T-helper 2 cell treated with Interferon-gamma antibody and Interleukin-4, amounts not matched to agents 100 ng/mL and 5 ng/mL, for 36 hours (primary cell): ENCODE data around the gene KRTAP4-6. TPM values are rescaled to one million over a fixed set of nuclear protein-coding genes. Genes with fewer than 3 reads are reported as not detected.
"Not testable (repeated sequence)": the region's sequence is repeated elsewhere in the genome, so short reads cannot be mapped to it uniquely, and the experiment has no call there.

ENCODE experiments used
- intact Hi-C: fragments of 100-400 bp; cut with micrococcal nuclease; formaldehyde crosslinking; loops from one replicate; pipeline ENCODE4 v1.15.1; 2023
- total RNA-seq: library from RNA; stranded (reverse); gene quantifications from 2 replicates; pipeline ENCODE4 v1.2.3, GENCODE V29; 2022

KRTAP4-6 gene
- not detected in 2 replicates for total RNA-seq

DNA sequence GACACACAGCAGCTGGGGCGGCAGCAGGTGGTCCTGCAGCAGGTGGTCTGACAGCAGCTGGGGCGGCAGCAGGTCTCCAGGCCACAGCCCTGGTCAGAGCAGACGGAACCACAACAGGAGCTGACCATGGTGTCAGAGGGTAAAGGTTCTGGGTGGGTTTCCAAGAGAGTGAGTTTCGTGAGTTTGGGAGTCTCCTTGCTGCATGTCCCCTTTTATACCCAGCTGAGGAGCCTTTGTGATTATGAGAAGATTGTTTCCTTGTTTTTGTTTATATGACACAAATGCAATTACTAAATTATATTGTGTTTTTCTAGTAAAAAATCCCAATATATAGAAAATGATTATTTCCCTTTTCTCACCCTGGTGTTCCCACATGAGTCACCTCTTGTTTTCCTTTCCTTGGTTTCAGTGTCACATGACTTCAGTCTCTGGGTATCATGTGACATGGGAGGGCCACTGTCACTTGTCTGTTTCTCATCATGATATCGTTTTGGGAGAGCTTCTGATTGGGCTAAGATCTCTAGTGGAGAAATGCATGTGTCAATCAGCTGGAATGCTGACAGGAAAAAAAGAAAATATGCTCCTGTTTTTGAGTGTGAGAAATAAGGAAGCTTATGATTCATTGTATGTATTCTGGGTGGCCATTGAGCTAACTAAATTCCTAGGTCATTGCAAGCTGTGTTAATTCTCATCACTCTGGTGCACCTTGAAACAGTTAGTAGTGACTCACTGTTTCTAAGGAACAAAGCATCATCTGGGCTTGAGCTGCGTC, at the start of gene KRTAP4-6:
KRTAP4-6 (minus strand) TSS at position 185 of the 772 bp plus-strand sequence; CDS start at position 128, 57 bp downstream.
- intact Hi-C loops: no loop called here

DNA sequence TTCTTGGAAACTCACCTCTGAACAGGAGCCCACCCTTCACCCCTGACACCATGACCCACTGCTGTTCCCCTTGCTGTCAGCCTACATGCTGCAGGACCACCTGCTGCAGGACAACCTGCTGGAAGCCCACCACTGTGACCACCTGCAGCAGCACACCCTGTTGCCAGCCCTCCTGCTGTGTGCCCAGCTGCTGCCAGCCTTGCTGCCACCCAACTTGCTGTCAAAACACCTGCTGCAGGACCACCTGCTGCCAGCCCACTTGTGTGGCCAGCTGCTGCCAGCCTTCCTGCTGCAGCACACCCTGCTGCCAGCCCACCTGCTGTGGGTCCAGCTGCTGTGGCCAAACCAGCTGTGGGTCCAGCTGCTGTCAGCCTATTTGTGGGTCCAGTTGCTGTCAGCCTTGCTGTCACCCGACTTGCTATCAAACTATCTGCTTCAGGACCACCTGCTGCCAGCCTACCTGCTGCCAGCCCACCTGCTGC, 49.5 kb upstream of the KRTAP4-6 start, which contains the start of gene KRTAP9-1:
KRTAP9-1 (plus strand) TSS at position 51 of the 482 bp plus-strand sequence; CDS start at position 51, 0 bp downstream.
- intact Hi-C loops: not testable (repeated sequence)

DNA sequence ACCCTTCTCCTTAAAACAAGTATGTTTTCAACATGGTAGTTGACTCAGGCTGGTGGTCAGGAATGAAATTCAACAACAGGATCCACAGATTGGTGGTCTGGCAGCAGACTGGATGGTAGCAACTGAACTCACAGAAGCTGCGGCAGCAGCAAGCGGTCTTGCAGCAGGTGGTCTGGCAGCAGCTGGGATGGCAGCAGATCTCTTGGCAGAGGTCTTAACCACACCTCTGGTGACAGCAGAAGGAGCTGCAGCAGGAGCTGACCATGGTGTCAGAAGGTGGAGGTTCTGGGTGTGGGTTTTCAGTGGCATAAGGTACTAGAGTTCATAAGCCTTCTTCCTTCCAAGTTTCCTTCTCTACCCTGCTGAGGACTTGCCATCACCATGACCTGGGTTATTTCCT, 46.5 kb upstream of the KRTAP4-6 start:
- intact Hi-C loops: no loop called here

DNA sequence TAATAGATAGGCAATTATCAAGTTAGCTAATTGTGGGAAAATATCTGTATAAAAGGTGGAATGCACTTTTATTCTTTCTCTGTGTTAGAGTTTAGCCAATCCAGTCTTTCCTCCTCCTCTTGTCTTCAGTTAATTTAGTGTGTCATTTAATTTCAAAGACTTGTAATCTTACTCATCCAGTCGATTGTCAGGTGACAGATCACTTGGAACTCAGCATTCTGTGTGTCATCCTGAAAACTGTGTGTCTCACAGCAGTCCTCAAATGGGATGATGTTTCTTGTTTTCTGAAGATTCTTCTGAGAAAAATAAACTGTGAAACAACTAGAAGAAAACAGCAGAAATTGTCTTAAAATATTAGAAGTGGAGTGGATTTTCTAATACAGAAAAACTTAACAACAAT, 44.7 kb upstream of the KRTAP4-6 start:
- intact Hi-C loops: no loop called here

DNA sequence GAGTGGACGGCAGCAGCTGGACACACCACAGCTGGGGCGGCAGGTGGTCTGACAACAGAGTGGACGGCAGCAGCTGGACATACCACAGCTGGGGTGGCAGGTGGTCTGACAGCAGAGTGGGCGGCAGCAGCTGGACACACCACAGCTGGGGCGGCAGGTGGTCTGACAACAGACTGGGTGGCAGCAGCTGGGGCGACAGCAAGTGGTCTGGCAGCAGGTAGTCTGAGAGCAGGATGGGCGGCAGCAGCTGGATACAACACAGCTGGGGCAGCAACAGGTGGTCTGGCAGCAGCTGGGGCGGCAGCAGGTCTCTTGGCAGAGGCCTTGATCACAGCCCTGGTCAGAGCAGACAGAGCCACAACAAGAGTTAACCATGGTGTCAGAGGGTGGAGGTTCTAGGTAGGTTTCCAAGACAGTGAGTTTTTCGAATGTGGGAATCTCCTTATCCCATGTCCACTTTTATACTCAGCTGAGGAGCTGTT, 44.2 kb upstream of the KRTAP4-6 start, which contains the start of gene KRTAP4-1:
KRTAP4-1 (minus strand) TSS at position 432 of the 482 bp plus-strand sequence; CDS start at position 375, 57 bp downstream.
- intact Hi-C loops: no loop called here

DNA sequence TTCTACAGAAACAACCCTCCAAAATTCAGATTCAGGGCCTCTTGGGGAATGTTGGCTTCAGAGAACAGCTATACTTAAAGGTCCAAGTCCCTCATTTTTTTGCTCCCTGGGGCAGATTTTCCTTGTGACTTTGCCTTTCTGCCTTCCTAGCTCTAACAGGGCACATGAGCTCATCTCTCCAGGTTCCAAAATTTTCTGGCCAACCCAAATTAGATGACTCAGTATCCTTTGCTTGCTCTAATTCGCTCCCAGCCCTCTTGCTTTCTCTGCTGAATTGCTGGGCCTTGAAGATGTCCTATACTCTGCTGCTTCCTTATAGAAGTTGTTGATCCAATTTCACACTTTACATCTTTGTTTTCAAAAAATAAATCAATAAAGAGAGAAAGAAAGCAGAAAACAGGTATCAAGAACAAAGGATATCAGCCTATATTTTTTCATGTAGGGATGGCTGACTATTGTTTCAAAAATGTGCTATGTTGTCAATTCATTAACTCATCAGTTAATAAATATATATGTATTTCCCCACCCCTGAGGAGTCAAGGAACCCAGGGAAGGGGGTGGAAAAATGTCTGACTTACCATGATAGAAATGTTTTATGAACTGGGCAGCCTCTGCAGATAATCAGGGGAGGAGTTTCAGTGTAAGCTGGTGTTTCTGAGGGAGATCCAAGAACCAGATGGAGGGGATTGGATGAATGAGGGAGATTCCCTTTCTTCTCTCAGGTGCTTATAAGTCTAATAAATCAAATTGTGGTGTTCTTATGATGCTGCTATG, 38.7 kb upstream of the KRTAP4-6 start:
- intact Hi-C loops: no loop called here

DNA sequence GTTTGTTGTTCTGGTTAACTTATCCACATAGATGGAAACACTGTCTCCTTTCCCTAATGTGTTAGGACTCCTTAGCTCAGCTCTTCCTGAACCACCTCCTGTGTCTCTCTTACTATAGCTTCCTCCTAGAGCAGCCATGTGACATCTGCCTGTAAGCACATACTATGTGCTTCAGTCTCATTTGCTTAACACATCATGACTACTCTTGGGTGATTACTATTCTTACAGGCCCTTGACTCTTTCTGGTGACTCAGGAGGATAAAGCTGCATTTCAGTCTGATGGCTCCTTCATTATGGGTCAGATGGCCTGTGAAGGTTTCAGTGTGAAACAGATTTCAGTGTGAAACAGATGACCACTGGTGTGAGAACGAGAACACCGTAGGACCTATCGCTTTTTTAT, 38.0 kb upstream of the KRTAP4-6 start:
- intact Hi-C loops: no loop called here

DNA sequence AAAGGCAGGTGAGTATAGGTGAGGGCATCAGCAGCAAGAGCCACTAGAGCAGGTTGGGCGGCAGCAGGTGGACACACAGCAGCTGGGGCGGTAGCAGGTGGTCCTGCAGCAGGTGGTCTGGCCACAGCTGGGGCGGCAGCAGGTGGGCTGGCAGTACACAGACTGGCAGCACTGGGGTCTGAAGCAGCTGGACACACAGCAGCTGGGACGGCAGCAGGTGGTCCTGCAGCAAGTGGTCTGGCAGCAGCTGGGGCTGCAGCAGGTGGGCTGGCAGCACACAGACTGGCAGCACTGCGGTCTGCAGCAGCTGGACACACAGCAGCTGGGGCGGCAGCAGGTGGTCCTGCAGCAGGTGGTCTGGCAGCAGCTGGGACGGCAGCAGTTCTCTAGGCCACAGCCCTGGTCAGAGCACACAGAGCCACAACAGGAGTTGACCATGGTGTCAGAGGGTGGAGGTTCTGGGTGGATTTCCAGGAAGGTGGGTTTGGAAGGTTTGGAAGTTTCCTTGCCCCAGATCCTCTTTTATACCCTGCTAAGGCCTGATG, 37.5 kb upstream of the KRTAP4-6 start, which contains the start of gene KRTAP4-2:
KRTAP4-2 (minus strand) TSS at position 495 of the 545 bp plus-strand sequence; CDS start at position 438, 57 bp downstream.
- intact Hi-C loops: no loop called here

DNA sequence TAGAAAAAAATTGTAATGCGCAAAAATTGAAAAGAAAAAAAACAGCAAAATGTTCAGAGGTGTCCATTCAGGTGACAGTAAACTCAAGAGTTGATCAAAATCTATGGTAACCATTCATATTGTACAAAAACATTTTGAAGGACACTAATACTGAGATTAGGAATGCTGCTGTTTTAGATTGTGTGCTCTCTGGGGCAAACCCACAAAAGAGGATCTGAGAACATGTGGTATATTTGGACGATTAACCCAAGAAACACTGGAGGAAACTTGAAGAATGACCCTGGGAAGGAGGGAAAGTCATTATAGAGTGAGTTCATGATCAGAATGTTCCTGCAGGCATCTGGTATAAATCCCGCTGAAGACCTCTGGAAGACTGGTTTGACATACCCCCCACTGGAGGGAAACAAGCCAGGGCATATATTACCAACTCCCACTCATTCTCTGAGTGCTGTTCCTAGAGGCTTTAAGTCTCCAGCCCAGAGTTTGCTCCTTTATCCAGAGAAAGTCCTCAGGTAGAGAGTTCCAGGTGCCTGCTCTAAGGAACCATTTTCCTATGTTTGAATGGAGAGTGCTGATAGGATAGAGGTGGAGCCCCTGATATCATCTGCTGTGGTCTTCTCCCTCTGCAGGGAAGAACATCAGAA, 36.5 kb upstream of the KRTAP4-6 start:
- intact Hi-C loops: no loop called here

DNA sequence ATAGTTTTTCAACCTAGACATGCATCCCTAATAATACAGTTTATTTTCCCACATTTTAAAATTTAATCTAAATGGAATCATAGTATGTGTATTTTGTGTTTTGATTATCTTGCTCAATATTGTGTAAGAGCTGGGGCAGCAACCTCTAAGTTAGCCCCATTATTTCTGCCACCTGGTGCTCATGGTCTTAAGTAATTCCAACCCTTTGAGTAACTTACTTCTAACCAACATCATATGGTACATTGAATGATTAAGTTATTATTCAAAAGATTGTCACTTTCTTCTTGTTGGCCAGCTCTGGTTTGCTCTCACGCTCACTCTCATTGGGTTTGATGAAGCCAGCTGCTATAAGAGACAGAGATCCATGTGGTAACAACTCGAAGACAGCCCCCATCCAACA, 31.5 kb upstream of the KRTAP4-6 start:
- intact Hi-C loops: no loop called here

DNA sequence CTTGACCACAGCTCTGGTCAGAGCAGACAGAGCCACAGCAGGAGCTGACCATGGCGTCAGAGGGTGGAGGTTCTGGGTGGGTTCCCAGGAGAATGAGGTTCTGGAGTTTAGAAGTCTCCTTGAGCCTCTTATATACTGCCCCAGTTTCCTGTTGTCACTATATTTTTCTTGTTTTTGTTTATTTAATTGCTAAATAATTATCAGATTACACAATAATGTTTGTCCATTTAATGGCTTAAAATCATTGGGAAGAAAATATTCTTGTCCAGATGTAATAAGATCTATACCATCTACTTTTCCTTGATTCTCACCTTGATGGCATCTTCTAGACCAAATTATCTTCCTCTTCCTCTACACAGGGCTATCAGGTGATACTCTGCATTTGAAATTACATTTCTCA, 27.8 kb upstream of the KRTAP4-6 start, which contains the start of gene KRTAP4-3:
KRTAP4-3 (minus strand) TSS at position 101 of the 400 bp plus-strand sequence; CDS start at position 52, 49 bp downstream.
- intact Hi-C loops: no loop called here

DNA sequence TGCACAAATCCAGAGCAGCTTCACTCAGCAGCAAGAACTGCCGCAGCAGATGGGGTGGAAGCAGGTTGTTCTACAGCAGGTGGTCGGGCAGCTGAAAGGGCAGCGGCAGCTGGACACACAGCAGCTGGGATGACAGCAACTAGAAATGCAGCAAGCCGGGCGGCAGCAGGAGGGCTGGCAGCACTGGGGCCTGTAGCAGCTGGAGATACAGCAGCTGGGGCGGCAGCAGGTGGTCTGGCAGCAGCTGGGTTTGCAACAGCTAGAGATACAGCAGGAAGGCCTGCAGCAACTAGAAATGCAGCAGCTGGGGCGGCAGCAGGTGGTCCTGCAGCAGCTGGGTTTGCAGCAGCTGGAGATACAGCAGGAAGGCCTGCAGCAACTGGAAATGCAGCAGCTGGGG, 27.2 kb upstream of the KRTAP4-6 start:
- intact Hi-C loops: no loop called here

DNA sequence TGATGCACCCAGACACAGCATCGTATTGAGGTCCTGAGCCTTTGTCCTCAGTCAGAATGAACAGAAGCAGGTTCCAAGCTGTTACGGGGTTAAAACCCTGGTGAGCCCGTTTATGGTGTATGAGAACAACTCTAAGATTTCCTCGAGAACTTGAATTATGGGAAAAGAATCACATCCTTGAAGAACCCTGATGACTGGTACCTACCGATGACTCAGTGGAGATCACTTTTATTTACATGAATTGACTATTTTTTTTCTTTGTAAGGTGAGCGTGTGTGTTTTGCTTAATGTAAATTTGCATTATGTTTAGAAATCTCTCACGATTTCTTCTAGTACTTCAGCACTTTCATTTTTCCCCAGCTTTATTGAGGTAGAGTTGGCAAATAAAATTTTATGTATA, 23.5 kb upstream of the KRTAP4-6 start:
- intact Hi-C loops: no loop called here

DNA sequence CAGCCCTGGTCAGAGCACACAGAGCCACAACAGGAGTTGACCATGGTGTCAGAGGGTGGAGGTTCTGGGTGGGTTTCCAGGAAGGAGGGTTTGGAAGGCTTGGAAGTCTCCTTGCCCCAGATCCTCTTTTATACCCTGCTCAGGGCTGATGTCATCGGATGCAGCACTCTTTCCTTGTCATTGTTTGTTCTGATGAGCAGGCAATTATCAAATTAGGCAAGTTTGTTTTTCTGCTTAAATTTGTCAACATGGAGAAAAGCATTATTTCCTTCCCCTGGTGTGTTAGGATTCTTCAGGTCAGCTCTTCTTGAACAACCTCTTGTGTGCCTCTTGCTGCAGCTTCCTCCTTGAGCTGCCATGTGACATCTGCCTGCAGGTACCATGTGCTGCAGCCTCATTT, 20.3 kb upstream of the KRTAP4-6 start, which contains the start of gene KRTAP4-4:
KRTAP4-4 (minus strand) TSS at position 101 of the 400 bp plus-strand sequence; CDS start at position 44, 57 bp downstream.
- intact Hi-C loops: no loop called here

DNA sequence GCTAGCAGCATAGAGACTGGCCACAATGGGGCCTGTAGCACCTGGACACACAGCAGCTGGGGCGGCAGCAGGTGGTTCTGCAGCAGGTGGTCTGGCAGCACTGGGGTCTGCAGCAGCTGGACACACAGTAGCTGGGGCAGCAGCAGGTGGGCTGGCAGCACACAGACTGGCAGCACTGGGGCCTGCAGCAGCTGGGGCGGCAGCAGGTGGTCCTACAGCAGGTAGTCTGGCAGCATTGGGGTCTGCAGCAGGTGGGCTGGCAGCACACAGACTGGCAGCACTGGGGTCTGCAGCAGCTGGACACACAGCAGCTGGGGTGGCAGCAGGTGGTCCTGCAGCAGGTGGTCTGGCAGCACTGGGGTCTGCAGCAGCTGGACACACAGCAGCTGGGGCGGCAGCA, 19.8 kb upstream of the KRTAP4-6 start:
- intact Hi-C loops: not testable (repeated sequence)

DNA sequence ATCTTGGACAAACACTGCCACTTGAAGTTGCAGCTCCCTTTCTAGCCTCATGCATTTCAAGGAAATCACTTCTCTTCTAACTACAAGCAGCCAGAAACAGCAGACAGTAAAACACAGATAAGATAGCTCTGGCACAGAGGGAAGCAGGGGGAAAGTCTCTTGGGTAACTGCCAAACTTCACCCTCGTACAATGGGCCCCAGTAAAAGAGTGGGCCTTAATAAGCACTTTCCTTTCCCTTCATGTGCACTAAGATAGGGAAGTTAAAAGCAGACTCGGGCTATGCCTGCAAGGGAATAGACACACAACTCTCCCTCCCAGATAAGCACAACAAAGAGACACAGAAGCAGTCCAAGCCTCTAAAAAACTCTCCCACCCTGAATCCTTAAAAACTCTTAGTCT, 13.5 kb upstream of the KRTAP4-6 start:
- intact Hi-C loops: no loop called here

DNA sequence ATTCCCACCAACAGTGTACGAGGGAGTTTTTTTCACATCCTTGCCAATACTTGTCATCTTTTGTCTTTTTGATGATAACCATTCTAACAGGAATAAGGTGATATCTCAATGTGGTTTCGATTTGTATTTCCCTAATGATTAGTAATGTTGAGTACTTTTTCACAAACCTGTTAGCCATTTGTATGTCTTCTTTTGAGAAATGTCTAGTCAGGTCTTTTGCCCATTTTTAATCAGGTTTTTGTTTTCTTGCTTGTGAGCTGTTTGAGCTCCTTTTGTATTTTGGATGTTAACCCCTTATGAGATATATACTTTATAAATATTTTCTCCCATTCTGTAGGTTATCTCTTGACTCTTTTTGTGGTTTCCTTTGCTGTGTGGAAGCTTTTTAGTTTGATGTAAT, 11.2 kb upstream of the KRTAP4-6 start:
- intact Hi-C loops: no loop called here

DNA sequence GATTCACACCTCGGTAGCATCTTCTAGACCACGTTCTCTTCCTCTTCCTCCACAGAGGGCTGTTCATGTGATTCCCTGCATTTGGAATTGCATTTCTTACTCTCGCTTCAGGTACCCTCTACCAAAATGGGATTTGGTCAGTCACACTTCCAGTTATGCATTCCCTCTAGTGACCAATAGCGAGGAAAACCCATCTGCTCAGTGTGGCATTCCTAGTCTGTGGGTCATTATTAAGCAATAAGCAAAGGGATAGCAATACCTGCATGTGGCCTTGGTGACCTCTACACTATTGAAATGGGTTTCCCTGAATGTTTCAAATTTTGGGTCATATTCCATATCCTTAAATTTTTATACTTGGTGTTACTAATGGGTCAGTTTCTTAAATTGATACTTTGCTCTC, 9.7 kb upstream of the KRTAP4-6 start:
- intact Hi-C loops: no loop called here

DNA sequence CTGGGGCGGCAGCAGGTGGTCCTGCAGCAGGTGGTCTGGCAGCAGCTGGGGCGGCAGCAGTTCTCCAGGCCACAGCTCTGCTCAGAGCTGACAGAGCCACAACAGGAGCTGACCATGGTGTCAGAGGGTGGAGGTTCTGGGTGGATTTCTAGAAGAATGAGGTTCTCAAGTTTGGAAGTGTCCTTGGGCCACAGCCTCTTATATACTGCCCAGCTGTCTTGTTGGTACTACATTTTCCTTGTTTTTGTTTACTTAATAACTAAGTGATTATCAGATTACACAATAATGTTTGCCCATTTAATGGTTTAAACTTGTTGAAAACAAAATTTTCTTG, 9.3 kb upstream of the KRTAP4-6 start, which contains the start of gene KRTAP4-5:
KRTAP4-5 (minus strand) TSS at position 174 of the 334 bp plus-strand sequence; CDS start at position 116, 58 bp downstream.
- intact Hi-C loops: no loop called here

DNA sequence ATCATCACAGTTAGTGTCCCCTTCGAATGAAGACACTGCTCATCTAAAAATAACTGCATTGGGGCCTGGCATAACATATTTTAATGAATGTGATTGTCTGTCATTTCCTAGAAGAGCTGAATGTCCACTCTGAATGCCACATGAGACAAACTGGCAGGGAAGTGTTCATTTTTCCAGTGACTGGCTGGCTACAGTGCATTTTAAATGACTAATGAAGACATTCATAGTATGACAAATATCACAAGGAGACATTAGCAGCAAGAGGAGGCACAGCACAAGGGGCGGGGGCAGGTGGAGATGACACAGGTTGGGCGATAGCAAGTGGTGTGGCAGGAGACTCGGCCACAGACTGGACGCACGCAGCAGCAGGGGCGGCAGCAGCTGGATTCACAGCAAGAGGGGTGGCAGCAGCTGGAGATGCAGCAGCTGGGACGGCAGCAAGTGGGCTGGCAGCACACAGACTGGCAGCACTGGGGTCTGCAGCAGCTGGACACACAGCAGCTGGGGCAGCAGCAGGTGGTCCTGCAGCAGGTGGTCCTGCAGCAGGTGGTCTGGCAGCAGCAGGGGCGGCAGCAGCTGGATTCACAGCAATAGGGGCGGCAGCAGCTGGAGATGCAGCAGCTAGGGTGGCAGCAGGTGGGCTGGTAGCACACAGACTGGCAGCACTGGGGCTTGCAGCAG, 8.8 kb upstream of the KRTAP4-6 start:
- intact Hi-C loops: not testable (repeated sequence)
